HG03521 (cell line): ENCODE results near the gene ADARB2.
"Not testable (repeated sequence)": the region's sequence is repeated elsewhere in the genome, so short reads cannot be mapped to it uniquely, and the experiment has no call there.

Source experiments
- ATAC-seq: cut with Tn5 transposase; IDR thresholded peaks from one replicate; pipeline ENCODE4 v1.9.1; 2021; ENCODE audit warnings: mild to moderate bottlenecking, moderate library complexity; ENCODE audit not compliant: unreplicated experiment

ADARB2 gene

GRCh38 chr10:1416456-1417037 lies 320.8 kb downstream of the ADARB2 start:
- no peak for ATAC-seq

- ATAC-seq = no peak
Measured at GRCh38 chr10:1414893-1415292, 322.4 kb downstream of the ADARB2 start.

- not testable (repeated sequence) for ATAC-seq
Measured at GRCh38 chr10:1414346-1414745, 323.0 kb downstream of the ADARB2 start.

- no peak for ATAC-seq
Measured at GRCh38 chr10:1413823-1414222, 323.5 kb downstream of the ADARB2 start.

GRCh38 chr10:1413256-1413655 lies 324.1 kb downstream of the ADARB2 start:
- no peak for ATAC-seq

GRCh38 chr10:1412531-1413189 lies 324.7 kb downstream of the ADARB2 start:
- no peak for ATAC-seq

GRCh38 chr10:1411956-1412355 lies 325.4 kb downstream of the ADARB2 start:
- no peak for ATAC-seq

GRCh38 chr10:1411451-1411850 lies 325.9 kb downstream of the ADARB2 start:
- no peak for ATAC-seq

- ATAC-seq = no peak
Measured at GRCh38 chr10:1410469-1411395, 326.6 kb downstream of the ADARB2 start.

GRCh38 chr10:1410032-1410431 lies 327.3 kb downstream of the ADARB2 start:
- ATAC-seq = no peak

- no peak for ATAC-seq
Measured at GRCh38 chr10:1409392-1409791, 327.9 kb downstream of the ADARB2 start.

- ATAC-seq = no peak
Measured at GRCh38 chr10:1408651-1409367, 328.5 kb downstream of the ADARB2 start.

GRCh38 chr10:1406967-1407945 lies 330.1 kb downstream of the ADARB2 start:
- ATAC-seq = no peak

- ATAC-seq = no peak
Measured at GRCh38 chr10:1406132-1406966, 331.0 kb downstream of the ADARB2 start.

GRCh38 chr10:1404323-1405260 lies 332.7 kb downstream of the ADARB2 start:
- ATAC-seq = no peak

GRCh38 chr10:1403508-1404322 lies 333.6 kb downstream of the ADARB2 start:
- ATAC-seq = no peak
